Thyroid gland (tissue), 4 donors: ENCODE results near the gene DVL3.

Experiments
- POLR2A ChIP-seq, 2 donors: fragments of 450-650 bp; IDR thresholded peaks; one replicate each; pipeline ENCODE4 v1.6.1; 2017; ENCODE audit warnings: antibody characterized with exemption in 2 of 2, mild to moderate bottlenecking in 2 of 2, moderate library complexity in 1 of 2
- TF ChIP-seq, protein P1 (sequence below), 6 experiments: fragments of 200-600 bp in 3 of 6; fragments of 450-650 bp in 3 of 6; sonication (generic) in 3 of 6; IDR thresholded peaks; one replicate each; pipeline ENCODE4 v1.5.1; 2016 to 2019; ENCODE audit warnings: antibody characterized with exemption in 6 of 6, mild to moderate bottlenecking in 2 of 6, inconsistent platforms in 1 of 6, moderate library complexity in 1 of 6

DNA sequence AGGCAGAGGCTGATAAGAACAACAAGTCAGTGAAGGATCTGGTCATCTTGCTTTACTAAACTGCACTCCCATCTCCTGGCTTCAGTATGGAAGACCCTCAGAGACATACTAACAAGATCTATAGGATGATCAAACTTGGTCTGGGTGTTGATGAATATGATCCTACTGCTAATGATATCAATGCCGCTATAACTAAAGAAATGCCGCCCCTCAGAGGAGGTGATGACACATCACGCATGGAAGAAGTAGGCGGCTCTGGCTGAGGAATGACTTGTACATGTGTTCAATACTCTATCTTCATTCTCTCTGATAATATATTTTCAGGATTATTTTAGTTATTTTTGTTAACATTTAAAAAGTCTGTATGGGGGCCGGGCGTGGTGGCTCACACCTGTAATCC, 37.5 kb upstream of the DVL3 start:
- TF ChIP-seq, protein P1, sequence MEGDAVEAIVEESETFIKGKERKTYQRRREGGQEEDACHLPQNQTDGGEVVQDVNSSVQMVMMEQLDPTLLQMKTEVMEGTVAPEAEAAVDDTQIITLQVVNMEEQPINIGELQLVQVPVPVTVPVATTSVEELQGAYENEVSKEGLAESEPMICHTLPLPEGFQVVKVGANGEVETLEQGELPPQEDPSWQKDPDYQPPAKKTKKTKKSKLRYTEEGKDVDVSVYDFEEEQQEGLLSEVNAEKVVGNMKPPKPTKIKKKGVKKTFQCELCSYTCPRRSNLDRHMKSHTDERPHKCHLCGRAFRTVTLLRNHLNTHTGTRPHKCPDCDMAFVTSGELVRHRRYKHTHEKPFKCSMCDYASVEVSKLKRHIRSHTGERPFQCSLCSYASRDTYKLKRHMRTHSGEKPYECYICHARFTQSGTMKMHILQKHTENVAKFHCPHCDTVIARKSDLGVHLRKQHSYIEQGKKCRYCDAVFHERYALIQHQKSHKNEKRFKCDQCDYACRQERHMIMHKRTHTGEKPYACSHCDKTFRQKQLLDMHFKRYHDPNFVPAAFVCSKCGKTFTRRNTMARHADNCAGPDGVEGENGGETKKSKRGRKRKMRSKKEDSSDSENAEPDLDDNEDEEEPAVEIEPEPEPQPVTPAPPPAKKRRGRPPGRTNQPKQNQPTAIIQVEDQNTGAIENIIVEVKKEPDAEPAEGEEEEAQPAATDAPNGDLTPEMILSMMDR (IDR thresholded peaks at IDR 0.05), result no peak
- TF ChIP-seq POLR2A (IDR thresholded peaks at IDR 0.05), result no peak
